Glutamatergic neuron (in vitro differentiated cells): ENCODE data around the gene PPP2R5C. TPM values are rescaled to one million over a fixed set of nuclear protein-coding genes. Genes with fewer than 3 reads are reported as not detected.

ENCODE experiments used
- DNase-seq: peaks from one replicate; pipeline ENCODE4 v3.0.0; 2022
- H3K27ac Mint-ChIP-seq: one replicate; pipeline ENCODE4 v1.8.0; 2020; ENCODE audit warnings: mild to moderate bottlenecking, mixed read lengths, inconsistent platforms; ENCODE audit not compliant: unreplicated experiment
- H3K27me3 Mint-ChIP-seq: one replicate; pipeline ENCODE4 v1.8.0; 2020; ENCODE audit warnings: mild to moderate bottlenecking, moderate library complexity, mixed read lengths, inconsistent platforms; ENCODE audit not compliant: unreplicated experiment
- H3K36me3 Mint-ChIP-seq: one replicate; pipeline ENCODE4 v1.8.0; 2020; ENCODE audit warnings: mild to moderate bottlenecking, mixed read lengths, inconsistent platforms; ENCODE audit not compliant: unreplicated experiment
- H3K4me1 Mint-ChIP-seq: one replicate; pipeline ENCODE4 v1.8.0; 2020; ENCODE audit warnings: mild to moderate bottlenecking, low read depth, mixed read lengths, inconsistent platforms; ENCODE audit not compliant: unreplicated experiment
- H3K4me3 Mint-ChIP-seq: one replicate; pipeline ENCODE4 v1.8.0; 2020; ENCODE audit warnings: mild to moderate bottlenecking, mixed read lengths, inconsistent platforms; ENCODE audit not compliant: unreplicated experiment
- H3K9me3 Mint-ChIP-seq: one replicate; pipeline ENCODE4 v1.8.0; 2020; ENCODE audit warnings: mild to moderate bottlenecking, moderate library complexity, mixed read lengths, inconsistent platforms; ENCODE audit not compliant: unreplicated experiment
- CTCF ChIP-seq: fragments of 200-600 bp; sonication (generic); IDR thresholded peaks from one replicate; pipeline ENCODE4 v1.5.0; 2021; ENCODE audit not compliant: partially characterized antibody, unreplicated experiment
- total RNA-seq: library from RNA; stranded (reverse); fragmentation: NEBNext Ultra II Directional; extraction: Animal tissue kit (Norgen Biotek cat#: 25700); gene quantifications from one replicate; pipeline ENCODE4 v1.2.1, GENCODE V29; 2021; ENCODE audit not compliant: unreplicated experiment

The PPP2R5C gene
- total RNA-seq, 1 donor from 2014 or later, result 116 TPM

GRCh38 chr14:101774006-101774795 lies 12.7 kb downstream of the PPP2R5C start:
- peaks cover 4% of the 10 kb centered on the region for H3K36me3 Mint-ChIP-seq
- DNase-seq, result peak; percentile 65
- TF ChIP-seq CTCF, result no peak

GRCh38 chr14:101774814-101775213 lies 13.3 kb downstream of the PPP2R5C start:
- TF ChIP-seq CTCF, result no peak
- DNase-seq, result no peak
- peaks cover 4% of the 10 kb centered on the region for H3K27me3 Mint-ChIP-seq
- H3K4me1 Mint-ChIP-seq, result peaks cover 44% of the 10 kb centered on the region
- peak overlapping the region; percentile 71 for H3K4me3 Mint-ChIP-seq
- peaks cover 5% of the 10 kb centered on the region for H3K36me3 Mint-ChIP-seq
- peaks cover 10% of the 10 kb centered on the region for H3K9me3 Mint-ChIP-seq
- H3K27ac Mint-ChIP-seq, result peak overlapping the region; percentile 96

More at GRCh38 chr14:101774006-101774795, 12.7 kb downstream of the PPP2R5C start:
- Mint-ChIP-seq H3K4me3 (peak overlapping the region; percentile 71), H3K27ac (peak overlapping the region; percentile 96), H3K4me1 (peaks cover 42% of the 10 kb centered on the region), H3K27me3 (peaks cover 4% of the 10 kb centered on the region), H3K9me3 (peaks cover 10% of the 10 kb centered on the region)

GRCh38 chr14:101775826-101776225 lies 14.3 kb downstream of the PPP2R5C start:
- H3K4me1 Mint-ChIP-seq, result peaks cover 51% of the 10 kb centered on the region

GRCh38 chr14:101776344-101776743 lies 14.8 kb downstream of the PPP2R5C start:
- no peak for DNase-seq
- peaks cover 8% of the 10 kb centered on the region for H3K27me3 Mint-ChIP-seq
- no peak for TF ChIP-seq CTCF
- no peak overlapping the region for H3K27ac Mint-ChIP-seq
- peaks cover 49% of the 10 kb centered on the region for H3K4me1 Mint-ChIP-seq
- peak overlapping the region; percentile 28 for H3K4me3 Mint-ChIP-seq
- peaks cover 9% of the 10 kb centered on the region for H3K9me3 Mint-ChIP-seq
- peaks cover 15% of the 10 kb centered on the region for H3K36me3 Mint-ChIP-seq

More at GRCh38 chr14:101775826-101776225, 14.3 kb downstream of the PPP2R5C start:
- Mint-ChIP-seq H3K36me3 (peaks cover 15% of the 10 kb centered on the region), H3K4me3 (peak overlapping the region; percentile 70), H3K27me3 (peaks cover 8% of the 10 kb centered on the region), H3K27ac (peak overlapping the region; percentile 96), H3K9me3 (peaks cover 10% of the 10 kb centered on the region)
- peak; percentile 41 for DNase-seq
- TF ChIP-seq CTCF, result no peak

- Mint-ChIP-seq H3K4me1 (peaks cover 25% of the 10 kb centered on the region), H3K36me3 (peaks cover 15% of the 10 kb centered on the region), H3K27ac (no peak overlapping the region), H3K9me3 (peaks cover 6% of the 10 kb centered on the region), H3K27me3 (peaks cover 7% of the 10 kb centered on the region), H3K4me3 (peak overlapping the region; percentile 63)
- TF ChIP-seq CTCF, result no peak
- no peak for DNase-seq
Measured at GRCh38 chr14:101780390-101780789, 18.9 kb downstream of the PPP2R5C start.
